Umbilical cord (tissue), 2 donors: ENCODE results near the gene POLR1D. TPM values are rescaled to one million over a fixed set of nuclear protein-coding genes. Genes with fewer than 3 reads are reported as not detected.
"Not testable (repeated sequence)": the region's sequence is repeated elsewhere in the genome, so short reads cannot be mapped to it uniquely, and the experiment has no call there.

Experiments used
- DNase-seq: peaks from one replicate; pipeline ENCODE4 v3.0.0-alpha.2; 2015; ENCODE audit warnings: low spot score
- total RNA-seq: library from RNA; depleted of rRNA; stranded (reverse); fragments of >200 nt; gene quantifications from one replicate; pipeline ENCODE4 v1.2.3, GENCODE V29; 2014; ENCODE audit warnings: low replicate concordance; ENCODE audit not compliant: insufficient read depth

Gene POLR1D
- total RNA-seq, 1 donor from 2014 or later, result 111 TPM

GRCh38 chr13:27617881-27618321, 3.8 kb upstream of the POLR1D start:
- DNase-seq, result no peak

- peak; percentile 22 for DNase-seq
These were observed 2.5 kb upstream of the POLR1D start for GRCh38 chr13:27619093-27619727.

GRCh38 chr13:27619728-27620376, 1.8 kb upstream of the POLR1D start:
- no peak for DNase-seq

- peak; percentile 98 for DNase-seq
These were observed 1.1 kb upstream of the POLR1D start, which contains the start of gene LNX2 for GRCh38 chr13:27620377-27621115. TSS of gene LNX2 (minus strand) at chr13:27620529. CDS start at chr13:27581703, 38,826 bp downstream.

- peak; percentile 42 for DNase-seq
These were observed 651 bp upstream of the POLR1D start for GRCh38 chr13:27621116-27621365.

- DNase-seq, result no peak
These were observed 569 bp downstream of the POLR1D start for GRCh38 chr13:27622102-27622820.

- no peak for DNase-seq
These were observed 1.2 kb downstream of the POLR1D start for GRCh38 chr13:27622881-27623280.

GRCh38 chr13:27624071-27624470, 2.4 kb downstream of the POLR1D start:
- DNase-seq, result no peak

- no peak for DNase-seq
These were observed 4.1 kb downstream of the POLR1D start for GRCh38 chr13:27625839-27626238.

GRCh38 chr13:27627380-27627779, 5.7 kb downstream of the POLR1D start:
- DNase-seq, result no peak

GRCh38 chr13:27628081-27628480, 6.4 kb downstream of the POLR1D start:
- no peak for DNase-seq

- not testable (repeated sequence) for DNase-seq
These were observed 7.1 kb downstream of the POLR1D start for GRCh38 chr13:27628766-27629165.

GRCh38 chr13:27631156-27631555, 9.5 kb downstream of the POLR1D start:
- DNase-seq, result no peak

GRCh38 chr13:27631665-27632064, 10.0 kb downstream of the POLR1D start:
- DNase-seq, result no peak

- DNase-seq, result no peak
These were observed 10.5 kb downstream of the POLR1D start for GRCh38 chr13:27632214-27632613.

- no peak for DNase-seq
These were observed 11.0 kb downstream of the POLR1D start for GRCh38 chr13:27632648-27633047.

- peak; percentile 42 for DNase-seq
These were observed 12.5 kb downstream of the POLR1D start for GRCh38 chr13:27634231-27634630.

- no peak for DNase-seq
These were observed 13.1 kb downstream of the POLR1D start for GRCh38 chr13:27634791-27635190.

GRCh38 chr13:27635266-27635665, 13.6 kb downstream of the POLR1D start:
- DNase-seq, result no peak

GRCh38 chr13:27636589-27637288, 15.0 kb downstream of the POLR1D start:
- no peak for DNase-seq

- DNase-seq, result no peak
These were observed 15.6 kb downstream of the POLR1D start for GRCh38 chr13:27637289-27637626.

GRCh38 chr13:27638001-27638400, 16.3 kb downstream of the POLR1D start:
- DNase-seq, result no peak
